GM19193 (cell line): ENCODE data around the gene GALR2.

Experiments
- POLR2A ChIP-seq: IDR thresholded peaks from 4 replicates; pipeline ENCODE4 v1.6.1; 2011; ENCODE audit not compliant: insufficient read depth, insufficient read length; ENCODE audit errors: extremely low read depth

The GALR2 gene

DNA sequence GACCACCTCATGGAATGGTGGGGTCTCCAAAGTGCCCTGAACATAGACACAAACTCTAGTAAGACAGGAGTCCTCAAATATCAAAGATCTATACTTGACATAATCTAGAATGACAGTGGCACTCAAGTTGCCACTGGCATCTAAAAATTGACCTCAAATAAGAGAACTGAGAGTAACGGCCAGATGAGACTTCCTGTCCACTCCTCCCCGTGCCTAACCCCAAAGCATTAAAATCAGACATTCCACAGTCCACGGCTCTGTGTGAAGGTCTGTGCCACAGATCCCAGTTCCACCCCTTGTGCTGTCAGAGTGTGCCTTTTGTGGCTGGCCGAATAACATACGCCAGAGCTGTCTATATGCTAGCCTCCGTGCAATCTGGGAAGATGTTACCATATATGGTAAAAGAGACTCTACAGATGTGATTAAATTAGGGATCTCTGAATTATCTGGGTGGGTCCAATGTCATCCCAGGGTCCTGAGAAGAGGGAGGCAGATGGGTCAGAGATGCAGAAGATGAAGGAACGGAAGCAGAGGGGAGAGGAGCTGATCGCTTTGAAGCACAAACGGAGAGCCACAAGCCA lies 26.5 kb upstream of the GALR2 start:
- TF ChIP-seq POLR2A = no peak

DNA sequence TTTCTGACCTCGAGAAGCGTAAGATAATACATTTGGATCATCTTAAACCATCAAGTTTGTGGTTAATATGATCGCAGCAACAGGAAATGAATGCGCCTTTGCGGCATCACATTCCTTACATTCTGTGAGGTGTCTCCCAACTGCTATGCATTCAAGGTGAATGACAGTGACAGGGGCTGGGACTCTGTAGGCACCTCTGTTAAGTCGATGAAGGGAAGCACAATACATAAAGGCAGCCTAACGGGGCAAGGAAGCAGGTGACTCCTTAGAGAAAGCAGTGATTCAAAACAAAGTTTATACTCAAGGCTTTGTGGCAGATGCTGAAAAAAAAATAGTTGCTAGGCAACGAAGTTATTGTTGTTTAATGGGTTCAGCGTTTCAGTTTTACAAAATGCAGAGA lies 25.9 kb upstream of the GALR2 start:
- TF ChIP-seq POLR2A = no peak

DNA sequence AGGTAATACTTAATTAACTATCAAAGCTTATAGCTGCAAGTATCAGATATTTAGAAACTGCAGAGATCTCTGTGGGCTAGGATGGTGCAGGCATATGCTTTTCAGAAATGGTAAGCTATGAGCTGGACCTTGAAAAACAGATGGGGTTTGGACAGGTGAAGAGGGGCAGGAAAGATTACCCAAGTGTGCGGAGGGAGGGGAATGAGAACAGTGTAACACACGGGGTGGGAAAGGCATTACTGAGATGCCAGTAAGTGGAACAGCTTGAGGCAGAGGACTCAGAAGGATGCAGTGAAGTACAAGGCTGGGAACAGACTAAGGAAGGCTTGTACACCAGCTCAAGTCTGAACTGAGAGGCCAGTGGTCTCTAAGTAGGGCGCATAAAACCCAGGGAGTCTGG lies 25.3 kb upstream of the GALR2 start:
- TF ChIP-seq POLR2A = no peak

DNA sequence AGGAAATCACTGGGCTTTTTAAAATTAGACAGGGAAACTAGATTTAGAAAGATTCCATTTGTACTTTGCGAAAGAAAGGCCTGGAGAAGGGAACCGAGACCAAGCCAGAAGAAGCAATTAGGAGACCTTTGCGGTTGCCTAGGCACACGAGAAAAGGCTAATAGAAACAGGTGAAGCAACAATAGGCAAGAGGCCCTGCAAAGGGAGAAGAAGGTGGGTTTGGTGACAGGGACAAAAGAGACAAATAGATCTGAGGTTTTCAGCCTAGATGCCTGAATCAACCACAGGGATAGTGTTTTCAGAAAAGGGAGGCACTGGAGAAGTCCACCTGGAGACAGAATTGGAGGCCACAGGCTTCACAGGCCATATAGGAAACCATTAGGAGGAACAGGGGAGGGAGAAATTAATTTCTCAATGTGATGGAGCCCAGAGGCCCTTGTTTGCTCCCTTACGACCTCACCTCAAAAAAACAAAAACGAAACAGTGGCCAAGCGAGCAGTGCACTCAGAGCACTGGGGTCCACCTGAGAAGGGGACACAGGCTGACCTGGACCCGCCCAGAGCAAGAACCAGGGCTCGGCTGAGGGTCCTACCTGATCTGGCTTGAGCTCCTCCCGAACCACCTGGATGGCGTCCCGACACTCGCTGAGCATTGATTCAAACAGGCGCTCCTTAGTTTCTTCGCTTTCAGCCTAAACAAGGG lies 24.6 kb upstream of the GALR2 start:
- TF ChIP-seq POLR2A = no peak

- TF ChIP-seq POLR2A = no peak
Measured at GRCh38 chr17:76050538-76051467, 23.8 kb upstream of the GALR2 start.

DNA sequence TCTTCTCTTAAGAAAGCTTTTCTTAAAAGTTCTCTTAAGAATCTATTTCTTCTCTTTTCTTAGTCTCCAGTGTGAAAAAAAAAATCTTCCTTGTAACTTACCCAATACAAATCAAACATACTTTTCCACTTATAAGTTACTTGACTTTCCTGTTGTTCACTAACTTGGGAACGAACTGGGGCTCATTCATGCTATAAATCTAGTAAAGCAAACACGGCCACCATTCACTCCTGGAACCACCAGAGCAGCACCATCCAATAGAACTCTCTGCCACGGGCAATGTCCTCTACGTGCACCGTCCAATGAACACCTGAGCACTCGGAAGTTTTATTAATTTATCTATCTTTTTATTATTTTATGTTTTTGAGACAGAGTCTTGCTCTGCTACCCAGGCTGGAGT lies 23.0 kb upstream of the GALR2 start:
- TF ChIP-seq POLR2A = no peak

- no peak for TF ChIP-seq POLR2A
Measured at GRCh38 chr17:76053246-76054111, 21.1 kb upstream of the GALR2 start.

DNA sequence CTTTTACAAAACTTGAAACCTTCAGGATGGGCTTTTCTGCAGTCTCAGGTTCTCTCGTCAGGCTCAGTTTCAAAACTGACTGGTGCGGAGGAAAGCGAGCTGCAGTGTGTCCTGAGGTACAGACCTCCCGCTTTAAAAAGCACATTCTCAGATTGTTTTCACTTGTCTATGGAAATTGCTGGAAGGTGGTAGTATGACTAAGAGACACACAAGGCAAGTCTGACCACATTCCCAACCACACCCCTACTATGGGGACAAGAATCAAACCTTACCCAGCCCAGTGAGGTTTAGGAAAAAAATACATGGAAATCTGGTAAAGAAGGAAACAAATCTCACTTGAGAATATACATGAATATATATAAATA lies 20.5 kb upstream of the GALR2 start:
- no peak for TF ChIP-seq POLR2A

GRCh38 chr17:76056882-76057281 lies 17.7 kb upstream of the GALR2 start:
- TF ChIP-seq POLR2A = no peak

DNA sequence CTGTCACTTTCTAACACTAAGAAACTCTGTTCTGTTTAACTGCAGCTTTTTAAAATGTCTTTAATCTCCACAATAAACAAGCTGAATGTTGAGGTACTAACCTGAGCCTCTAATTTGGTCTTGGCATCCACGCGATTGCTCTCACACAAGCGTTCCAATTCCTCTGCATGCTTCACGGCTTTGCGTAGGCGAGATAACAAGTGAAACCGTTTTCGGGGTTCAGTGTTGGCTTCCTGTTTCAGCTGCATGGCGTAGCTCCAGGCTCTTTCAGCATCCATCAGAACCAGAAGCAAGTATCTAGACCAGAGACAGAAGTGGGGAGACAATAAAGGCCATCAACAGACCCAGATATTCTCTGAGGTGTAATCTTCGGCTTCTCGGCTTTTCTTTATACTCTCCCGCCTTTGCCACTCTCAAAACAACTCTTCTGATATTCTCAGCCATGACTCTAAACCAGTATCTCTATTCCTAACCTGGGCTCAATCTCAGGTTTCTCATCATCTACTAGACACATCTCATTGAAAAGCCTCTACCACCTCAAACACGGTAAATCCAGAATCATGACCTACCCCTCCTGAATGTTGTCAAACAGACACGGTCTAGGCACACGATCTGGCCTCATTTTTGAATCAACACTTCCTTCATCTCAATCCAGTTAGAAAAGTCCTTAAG lies 10.6 kb upstream of the GALR2 start:
- TF ChIP-seq POLR2A = no peak

- no peak for TF ChIP-seq POLR2A
Measured at GRCh38 chr17:76065775-76066174, 8.8 kb upstream of the GALR2 start.

DNA sequence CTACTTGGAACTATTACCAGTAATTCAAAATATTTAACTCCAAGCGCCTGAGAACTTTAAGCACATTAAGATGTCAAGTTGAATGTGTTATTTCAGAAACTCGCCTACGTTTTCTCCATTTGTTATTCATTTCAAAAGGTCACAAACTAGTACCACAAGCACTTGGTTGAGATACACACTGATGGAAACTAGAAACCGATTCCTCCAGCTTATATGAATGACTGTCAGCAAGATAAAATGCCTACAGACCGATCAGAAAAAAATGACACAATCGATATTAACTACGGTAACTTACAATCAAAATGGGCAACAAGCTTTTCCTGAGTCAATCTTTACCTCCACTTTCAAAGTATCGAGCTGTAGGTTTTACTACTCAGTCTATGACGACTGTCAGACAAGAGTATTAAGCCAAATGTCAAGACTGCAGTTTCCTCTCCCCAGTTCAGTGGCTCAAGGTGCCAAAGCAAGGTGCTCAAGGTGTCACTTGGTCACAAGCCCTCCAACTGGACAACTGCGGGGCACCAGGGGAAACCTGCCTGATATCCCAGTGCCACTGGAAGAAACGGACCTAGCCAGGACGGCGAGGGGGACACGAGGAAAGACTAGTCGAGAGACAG lies 2.9 kb upstream of the GALR2 start:
- TF ChIP-seq POLR2A = no peak

DNA sequence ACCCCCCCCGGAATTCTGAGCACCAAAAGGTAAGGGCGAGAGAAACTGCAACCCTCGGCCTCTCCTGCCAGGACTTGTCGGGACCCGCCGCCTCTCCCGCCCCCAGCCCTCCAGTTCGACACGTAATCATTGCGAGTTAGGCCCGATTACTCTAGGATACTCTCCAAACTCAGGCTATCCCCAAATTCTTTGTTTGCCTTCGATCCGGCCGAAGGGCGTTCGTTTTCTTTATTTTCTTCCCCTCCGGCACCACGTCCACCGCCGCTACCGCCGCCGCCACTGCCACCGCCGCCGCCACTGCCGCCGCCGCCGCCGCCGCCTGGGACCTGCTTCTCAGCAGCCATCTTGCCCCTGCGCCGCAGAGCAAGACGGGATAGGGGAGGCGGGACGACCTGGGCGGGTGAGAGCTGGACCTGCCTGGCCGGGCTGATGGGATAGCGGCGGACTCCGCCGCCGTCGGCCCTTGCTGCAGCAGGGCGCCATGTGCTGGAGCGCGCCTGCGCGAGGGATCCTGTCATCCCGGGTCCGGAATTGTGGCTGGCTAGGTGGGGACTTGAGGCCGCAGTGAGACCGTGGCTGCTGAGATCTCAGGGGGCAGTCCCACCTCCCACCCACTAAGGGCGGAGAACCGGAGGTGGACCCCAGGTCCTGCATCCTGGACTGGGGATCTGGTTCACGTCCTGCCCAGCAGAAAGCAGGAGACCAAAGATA lies 2.3 kb upstream of the GALR2 start, which contains the start of gene SRP68:
SRP68 (minus strand) TSS at position 370 of the 711 bp plus-strand sequence; CDS start at position 344, 26 bp downstream.
- TF ChIP-seq POLR2A = peak; percentile 91
